Measurements from ENCODE around the gene MBNL2. TPM values are rescaled to one million over a fixed set of nuclear protein-coding genes. Genes with fewer than 3 reads are reported as not detected.

Gene MBNL2
- total and polyA plus RNA-seq, 11 donors, result 18.5 to 100 (median 81.4) TPM

GRCh38 chr13:97310809-97311436 lies 88.8 kb downstream of the MBNL2 start:
- Histone ChIP-seq H3K4me1 (peaks cover 6 to 81% (median 44%) of the 10 kb centered on the region in 12 donors), H3K27me3 (no peaks in the 10 kb centered on the region), H3K27ac (no peak overlapping the region), H3K36me3 (no peaks in the 10 kb centered on the region), H3K9me3 (no peaks in the 10 kb centered on the region), H3K4me3 (no peak overlapping the region)
- ATAC-seq, result no peak
- 77 to 84% (median 82%) methylated on average over 6 of the region's 6 CpGs for WGBS, 4 donors
- intact Hi-C loops (cut with DNase I), result no loop called here
- no peak for DNase-seq
- TF ChIP-seq CTCF (IDR thresholded peaks at IDR 0.05) (no peak), POLR2A (IDR thresholded peaks at IDR 0.05) (no peak)

- no peak for ATAC-seq
- intact Hi-C loops (cut with DNase I), result no loop called here
- no peak overlapping the region for H3K27ac ChIP-seq
- TF ChIP-seq POLR2A (IDR thresholded peaks at IDR 0.05) (no peak), CTCF (IDR thresholded peaks at IDR 0.05) (no peak)
- no peaks in the 10 kb centered on the region for H3K36me3 ChIP-seq
- 74 to 78% (median 76%) methylated on average over 3 of the region's 3 CpGs for WGBS, 4 donors
- no peak overlapping the region for H3K4me3 ChIP-seq
- peaks cover 3 to 81% (median 42%) of the 10 kb centered on the region in 12 donors for H3K4me1 ChIP-seq
- H3K27me3 ChIP-seq, result no peaks in the 10 kb centered on the region
- no peak for DNase-seq
- H3K9me3 ChIP-seq, result no peaks in the 10 kb centered on the region
Measured at GRCh38 chr13:97311956-97312355, 89.8 kb downstream of the MBNL2 start.

DNA sequence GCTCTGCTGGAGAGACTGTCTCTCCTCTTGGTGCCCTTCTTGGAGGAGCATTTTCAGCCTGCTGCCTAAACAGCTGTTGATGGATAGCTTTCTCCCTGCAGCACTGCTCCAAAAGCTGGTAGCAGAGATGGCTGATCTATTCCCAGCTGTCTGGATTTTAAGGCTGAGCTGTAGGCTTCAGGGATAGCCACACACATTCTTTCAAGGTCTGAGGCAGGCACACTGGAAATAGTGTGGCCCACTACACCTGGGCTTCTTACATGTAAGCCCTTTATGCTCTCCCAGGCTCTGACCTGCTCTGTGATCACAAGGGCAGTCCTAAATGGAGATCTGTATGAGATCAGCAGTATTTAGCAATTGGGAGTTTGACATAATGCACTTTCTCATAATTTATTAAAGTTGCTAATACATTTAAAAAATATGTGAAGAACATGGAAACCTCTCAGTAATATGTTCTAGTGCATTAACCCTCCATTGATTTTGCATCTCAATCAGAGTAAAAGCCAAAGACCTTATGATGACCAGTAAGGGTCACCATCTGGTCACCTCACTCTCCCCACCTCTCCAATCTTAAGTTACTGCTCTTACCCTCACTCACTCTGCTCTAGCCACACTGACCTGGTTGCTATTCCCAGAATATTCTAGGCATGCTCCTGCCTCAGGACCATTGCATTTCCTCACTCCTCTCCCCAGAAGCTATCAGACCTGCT lies 91.6 kb downstream of the MBNL2 start:
- Histone ChIP-seq H3K27ac (no peak overlapping the region), H3K4me3 (no peak overlapping the region), H3K36me3 (no peaks in the 10 kb centered on the region), H3K27me3 (no peaks in the 10 kb centered on the region), H3K4me1 (peaks cover 0 to 81% (median 40%) of the 10 kb centered on the region in 12 donors), H3K9me3 (no peaks in the 10 kb centered on the region)
- TF ChIP-seq CTCF (IDR thresholded peaks at IDR 0.05) (no peak), POLR2A (IDR thresholded peaks at IDR 0.05) (no peak)
- DNase-seq (no peak), ATAC-seq (no peak)
- intact Hi-C loops (cut with DNase I), result no loop called here

DNA sequence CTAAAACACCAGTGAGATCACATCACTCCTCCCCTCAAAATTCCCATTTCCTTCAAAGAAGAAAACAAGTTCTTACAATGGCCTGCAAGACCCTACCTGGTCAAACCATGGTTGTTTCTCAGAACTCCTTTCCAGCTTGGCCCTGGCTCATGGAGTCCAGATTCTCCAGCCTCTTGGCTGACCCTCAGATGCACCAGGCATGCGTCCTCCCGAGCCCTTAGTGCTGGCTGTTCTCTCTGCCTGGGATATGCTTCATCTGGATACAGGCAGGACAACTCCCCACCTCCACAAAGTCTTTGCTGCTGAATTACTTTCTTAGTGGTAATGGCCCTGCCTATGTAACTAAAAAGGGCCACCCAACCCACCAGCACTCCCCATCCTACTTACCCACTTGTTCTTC lies 94.3 kb downstream of the MBNL2 start:
- Histone ChIP-seq H3K4me1 (peaks cover 0 to 83% (median 45%) of the 10 kb centered on the region in 12 donors), H3K27ac (peak overlapping the region in 3 of 12 donors; percentile 1 to 58 (median 9))
- peak; percentile 61 to 82 (median 67) for ATAC-seq

More for the DNA sequence above, 94.3 kb downstream of the MBNL2 start:
- intact Hi-C loops (cut with DNase I), result loop anchor here in 1 of 10 donors (5.0 kb wide), 1 partner anchor 74 kb away; no protein-coding TSS in a partner anchor
- H3K36me3 ChIP-seq, result no peaks in the 10 kb centered on the region
- DNase-seq, result peak in 2 of 5 donors; percentile 25 to 59
- 27 to 43% (median 32%) methylated on average over 2 of the region's 2 CpGs for WGBS, 4 donors
- H3K27me3 ChIP-seq, result no peaks in the 10 kb centered on the region
- TF ChIP-seq POLR2A (IDR thresholded peaks at IDR 0.05) (no peak), CTCF (IDR thresholded peaks at IDR 0.05) (no peak)
- no peaks in the 10 kb centered on the region for H3K9me3 ChIP-seq
- H3K4me3 ChIP-seq, result no peak overlapping the region
